Ishikawa (cell line): Measurements from ENCODE around the gene P2RY14.

Source experiments
- EGR1 ChIP-seq: IDR thresholded peaks from 2 replicates; pipeline ENCODE4 v1.6.1; 2012
- EP300 ChIP-seq: IDR thresholded peaks from 2 replicates; pipeline ENCODE4 v1.6.1; 2012; ENCODE audit warnings: borderline replicate concordance
- MAX ChIP-seq: IDR thresholded peaks from 2 replicates; pipeline ENCODE4 v1.6.1; 2012
- RAD21 ChIP-seq: IDR thresholded peaks from 2 replicates; pipeline ENCODE4 v1.6.1; 2012; ENCODE audit warnings: low read depth
- REST ChIP-seq: IDR thresholded peaks from 2 replicates; pipeline ENCODE4 v1.6.1; 2012; ENCODE audit warnings: low read depth, mild to moderate bottlenecking
- TAF1 ChIP-seq: IDR thresholded peaks from 2 replicates; pipeline ENCODE4 v1.6.1; 2012; ENCODE audit warnings: low read depth, mild to moderate bottlenecking
- TCF12 ChIP-seq: IDR thresholded peaks from 2 replicates; pipeline ENCODE4 v1.6.1; 2012; ENCODE audit warnings: low read depth
- TEAD4 ChIP-seq: IDR thresholded peaks from 2 replicates; pipeline ENCODE4 v1.6.1; 2012
- YY1 ChIP-seq: IDR thresholded peaks from 2 replicates; pipeline ENCODE4 v1.6.1; 2012; ENCODE audit warnings: low read depth

GRCh38 chr3:151169262-151169947 is 108.9 kb downstream of the P2RY14 start:
- TF ChIP-seq TAF1 (no peak), REST (no peak), MAX (no peak), TEAD4 (no peak), EGR1 (no peak), RAD21 (no peak), EP300 (no peak), TCF12 (no peak), YY1 (no peak)
